Kidney (tissue), 14 donors: Measurements from ENCODE around the gene ARL16. TPM values are rescaled to one million over a fixed set of nuclear protein-coding genes. Genes with fewer than 3 reads are reported as not detected.
A peak's percentile ranks its signal among the peaks of the same experiment; 100 is the strongest.

Experiments
- DNase-seq, 5 donors: peaks; one replicate each; pipeline ENCODE4 v3.0.0-alpha.2; 2013 to 2020
- FAIRE-seq: peaks from 2 replicates; lab custom pipeline; 2012; peaks lifted over from hg19 to GRCh38; lab: Jason Lieb, UNC
- H3K27ac ChIP-seq, 2 donors: one replicate each; pipeline ENCODE4 v1.7.0; 2013; ENCODE audit warnings: low read depth in 2 of 2, low read length in 2 of 2, inconsistent platforms in 1 of 2
- H3K27me3 ChIP-seq: one replicate; pipeline ENCODE4 v1.7.1; 2013; ENCODE audit warnings: low read length, inconsistent platforms; ENCODE audit not compliant: control insufficient read depth, insufficient read depth
- H3K36me3 ChIP-seq, 3 donors: one replicate each; pipeline versions ENCODE4 v1.7.0 to v1.7.1; 2013; ENCODE audit warnings: low read length in 3 of 3, control low read depth in 1 of 3, inconsistent platforms in 1 of 3; ENCODE audit not compliant: insufficient read depth in 3 of 3, control insufficient read depth in 2 of 3
- H3K4me1 ChIP-seq, 3 donors: one replicate each; pipeline versions ENCODE4 v1.7.0 to v1.7.1; 2013; ENCODE audit warnings: low read length in 3 of 3, inconsistent platforms in 1 of 3, low read depth in 1 of 3; ENCODE audit not compliant: control insufficient read depth in 2 of 3, insufficient read depth in 2 of 3
- H3K4me3 ChIP-seq, 3 donors: one replicate each; pipeline versions ENCODE4 v1.7.0 to v1.8.1; 2013; ENCODE audit warnings: low read length in 3 of 3, control low read depth in 1 of 3, inconsistent platforms in 1 of 3
- H3K9ac ChIP-seq, 3 donors: one replicate each; pipeline versions ENCODE4 v1.7.0 to v1.7.1; 2013; ENCODE audit warnings: low read length in 3 of 3, control low read depth in 1 of 3, inconsistent platforms in 1 of 3
- H3K9me3 ChIP-seq, 3 donors: one replicate each; pipeline versions ENCODE4 v1.7.0 to v1.7.1; 2013; ENCODE audit warnings: low read length in 3 of 3, control low read depth in 1 of 3, inconsistent platforms in 1 of 3; ENCODE audit not compliant: control insufficient read depth in 2 of 3, insufficient read depth in 1 of 3
- CTCF ChIP-seq: IDR thresholded peaks from 3 replicates; pipeline ENCODE4 v1.5.1; 2012; ENCODE audit warnings: mild to moderate bottlenecking, moderate library complexity, borderline replicate concordance; ENCODE audit not compliant: insufficient read depth; ENCODE audit errors: extremely low read depth
- intact Hi-C: fragments of 100-400 bp; cut with DNase I; formaldehyde crosslinking; loops from one replicate; pipeline ENCODE4 v1.11.1; 2022
- polyA plus RNA-seq: library from polyadenylated mRNA; stranded (reverse); fragments of 350-450 nt; fragmentation: Illumina TruSeq; extraction: RNeasy Lipid Tissue Mini Kit (QIAGEN cat#74804); gene quantifications from one replicate; pipeline ENCODE4 v1.2.3, GENCODE V29; 2014; ENCODE audit warnings: low read depth, low replicate concordance; ENCODE audit not compliant: insufficient read depth
- total RNA-seq: library from RNA; stranded (reverse); fragmentation: NEBNext Ultra II Directional; extraction: Animal tissue kit (Norgen Biotek cat#: 25700); gene quantifications from one replicate; pipeline ENCODE4 v1.2.1, GENCODE V29; 2021
- donor health status: control.
- donor health status: control.
- donor health status: control.
- donor health status: control.
- donor health status: control.
- donor health status: DM: yes; HTN: yes; CAD: no.
- donor health status: Normal renal cell carcinoma (clear cell type).

ARL16 gene
- total and polyA plus RNA-seq, 2 donors from 2014 or later, result 34.7 to 76.1 TPM

- FAIRE-seq (no peak), DNase-seq (peak; percentile 97 to 99 (median 98))
- intact Hi-C loops, result no loop called here
- Histone ChIP-seq H3K27me3 (no peaks in the 10 kb centered on the region), H3K9ac (peak within 1 kb of the TSS; percentile 32 to 79 (median 57)), H3K4me3 (peak within 1 kb of the TSS; percentile 78 to 83 (median 80)), H3K27ac (peak within 1 kb of the TSS; percentile 58 to 61), H3K4me1 (peaks cover 0 to 18% (median 0%) of the 10 kb centered on the region in 3 donors), H3K9me3 (no peaks in the 10 kb centered on the region), H3K36me3 (peaks cover 0 to 14% (median 3%) of the 10 kb centered on the region in 3 donors)
- TF ChIP-seq CTCF, result no peak
These were observed 17.0 kb downstream of the ARL16 start, which contains the start of the genes CCDC137 and OXLD1 for GRCh38 chr17:81666342-81667191. TSS of gene CCDC137 (plus strand) at chr17:81666737. CDS start at chr17:81666767, 30 bp downstream. TSS of gene OXLD1 (minus strand) at chr17:81666605. CDS start at chr17:81666577, 28 bp downstream.

GRCh38 chr17:81666092-81666341 is 17.6 kb downstream of the ARL16 start:
- DNase-seq, result peak in 2 of 5 donors; percentile 60 to 78
- Histone ChIP-seq H3K9ac (peak overlapping the region; percentile 32 to 79 (median 57)), H3K4me3 (peak overlapping the region; percentile 78 to 83 (median 80)), H3K27me3 (no peaks in the 10 kb centered on the region), H3K36me3 (peaks cover 0 to 10% (median 0%) of the 10 kb centered on the region in 3 donors), H3K27ac (peak overlapping the region; percentile 58 to 61), H3K9me3 (no peaks in the 10 kb centered on the region), H3K4me1 (peaks cover 0 to 18% (median 0%) of the 10 kb centered on the region in 3 donors)
- intact Hi-C loops, result no loop called here
- FAIRE-seq, result no peak
- TF ChIP-seq CTCF, result no peak

GRCh38 chr17:81665205-81666091 is 18.1 kb downstream of the ARL16 start:
- FAIRE-seq (no peak), DNase-seq (peak in 2 of 5 donors; percentile 39 to 75)
- intact Hi-C loops, result no loop called here
- peaks cover 0 to 10% (median 0%) of the 10 kb centered on the region in 3 donors for H3K36me3 ChIP-seq
- H3K4me1 ChIP-seq, result peaks cover 0 to 18% (median 0%) of the 10 kb centered on the region in 3 donors
- no peaks in the 10 kb centered on the region for H3K27me3 ChIP-seq
- peak overlapping the region in 1 of 2 donors; percentile 58 for H3K27ac ChIP-seq
- peak overlapping the region; percentile 78 to 83 (median 80) for H3K4me3 ChIP-seq
- no peaks in the 10 kb centered on the region for H3K9me3 ChIP-seq
- peak overlapping the region; percentile 32 to 79 (median 57) for H3K9ac ChIP-seq
- no peak for TF ChIP-seq CTCF
